OCI-LY3 (cell line): ENCODE measurements around the gene CNIH3.

Experiments
- EZH2phosphoT487 ChIP-seq: fragments of 200-600 bp; shearing (Covaris generic); IDR thresholded peaks from 2 replicates; pipeline ENCODE4 v1.6.1; 2018; ENCODE audit warnings: antibody characterized with exemption, mixed run types, low read depth
- TF ChIP-seq, protein P1 (sequence below): fragments of 200-600, 300-600 bp; sonication (generic); IDR thresholded peaks from 2 replicates; pipeline ENCODE4 v1.5.1; 2014; ENCODE audit warnings: antibody characterized with exemption, low read length, low read depth

DNA sequence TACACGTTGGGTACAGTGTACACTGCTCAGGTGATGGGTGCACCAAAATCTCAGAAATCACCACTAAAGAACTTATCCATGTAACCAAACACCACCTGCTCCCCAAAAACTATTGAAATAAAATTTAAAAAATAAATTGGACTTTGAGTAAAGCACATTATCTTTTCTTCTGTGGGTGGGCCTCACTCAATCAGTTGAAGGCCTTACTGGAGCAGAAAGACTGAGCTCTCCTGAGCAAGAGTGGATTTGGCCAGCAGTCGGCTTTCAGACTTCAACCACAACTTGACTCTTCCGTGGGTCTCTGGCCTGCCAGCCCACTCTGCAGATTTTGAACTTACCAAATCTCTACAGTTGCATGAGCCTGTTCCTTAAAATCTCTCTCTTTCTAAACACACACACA lies 78.9 kb downstream of the CNIH3 start:
- TF ChIP-seq, protein P1, sequence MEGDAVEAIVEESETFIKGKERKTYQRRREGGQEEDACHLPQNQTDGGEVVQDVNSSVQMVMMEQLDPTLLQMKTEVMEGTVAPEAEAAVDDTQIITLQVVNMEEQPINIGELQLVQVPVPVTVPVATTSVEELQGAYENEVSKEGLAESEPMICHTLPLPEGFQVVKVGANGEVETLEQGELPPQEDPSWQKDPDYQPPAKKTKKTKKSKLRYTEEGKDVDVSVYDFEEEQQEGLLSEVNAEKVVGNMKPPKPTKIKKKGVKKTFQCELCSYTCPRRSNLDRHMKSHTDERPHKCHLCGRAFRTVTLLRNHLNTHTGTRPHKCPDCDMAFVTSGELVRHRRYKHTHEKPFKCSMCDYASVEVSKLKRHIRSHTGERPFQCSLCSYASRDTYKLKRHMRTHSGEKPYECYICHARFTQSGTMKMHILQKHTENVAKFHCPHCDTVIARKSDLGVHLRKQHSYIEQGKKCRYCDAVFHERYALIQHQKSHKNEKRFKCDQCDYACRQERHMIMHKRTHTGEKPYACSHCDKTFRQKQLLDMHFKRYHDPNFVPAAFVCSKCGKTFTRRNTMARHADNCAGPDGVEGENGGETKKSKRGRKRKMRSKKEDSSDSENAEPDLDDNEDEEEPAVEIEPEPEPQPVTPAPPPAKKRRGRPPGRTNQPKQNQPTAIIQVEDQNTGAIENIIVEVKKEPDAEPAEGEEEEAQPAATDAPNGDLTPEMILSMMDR, result no peak
- no peak for TF ChIP-seq EZH2phosphoT487
